Spleen (tissue), 11 donors: ENCODE data around the gene MCM7. TPM values are rescaled to one million over a fixed set of nuclear protein-coding genes. Genes with fewer than 3 reads are reported as not detected.
"Not testable (repeated sequence)": the region's sequence is repeated elsewhere in the genome, so short reads cannot be mapped to it uniquely, and the experiment has no call there.

Experiments
- DNase-seq: peaks from one replicate; pipeline ENCODE4 v3.0.0-alpha.2; 2020
- H3K27ac ChIP-seq, 8 donors: fragments of 200-600 bp; sonication (generic) in 7 of 8; 1 replicate in 4 of 8; 2 replicates in 4 of 8; pipeline versions ENCODE4 v1.5.0 to v1.8.0; 2016 to 2021; ENCODE audit warnings: inconsistent platforms in 4 of 8, mild to moderate bottlenecking in 4 of 8, moderate library complexity in 1 of 8
- H3K27me3 ChIP-seq, 7 donors: fragments of 200-600 bp; sonication (generic) in 6 of 7; replicated peaks in 1 of 7; 1 replicate in 4 of 7; 2 replicates in 3 of 7; pipeline versions ENCODE4 v1.5.0 to v1.8.0; 2016 to 2021; ENCODE audit warnings: inconsistent platforms in 3 of 7, mild to moderate bottlenecking in 1 of 7
- H3K36me3 ChIP-seq, 6 donors: fragments of 200-600 bp; sonication (generic) in 5 of 6; 1 replicate in 4 of 6; 2 replicates in 2 of 6; pipeline versions ENCODE4 v1.5.0 to v1.8.0; 2016 to 2021; ENCODE audit warnings: inconsistent platforms in 2 of 6
- H3K4me1 ChIP-seq, 6 donors: fragments of 200-600 bp; sonication (generic) in 5 of 6; 1 replicate in 3 of 6; 2 replicates in 3 of 6; pipeline versions ENCODE4 v1.5.0 to v1.8.0; 2016 to 2021; ENCODE audit warnings: inconsistent platforms in 3 of 6
- H3K4me3 ChIP-seq, 8 donors: fragments of 200-600 bp; sonication (generic) in 7 of 8; 1 replicate in 4 of 8; 2 replicates in 4 of 8; pipeline versions ENCODE4 v1.5.0 to v1.8.0; 2016 to 2021; ENCODE audit warnings: inconsistent platforms in 4 of 8, mild to moderate bottlenecking in 4 of 8, moderate library complexity in 2 of 8
- H3K9me3 ChIP-seq, 8 donors: fragments of 200-600 bp; sonication (generic) in 7 of 8; 1 replicate in 4 of 8; 2 replicates in 4 of 8; pipeline versions ENCODE4 v1.5.0 to v1.8.0; 2016 to 2021; ENCODE audit warnings: inconsistent platforms in 4 of 8
- CTCF ChIP-seq, 11 experiments: fragments of 200-600 bp in 7 of 11; fragments of 450-650 bp in 4 of 11; sonication (generic) in 4 of 11; IDR thresholded peaks in 8 of 11; conservative IDR thresholded peaks in 3 of 11; 1 replicate in 7 of 11; 2 replicates in 4 of 11; pipeline versions ENCODE4 v1.4.0 to v1.8.0; 2016 to 2021; ENCODE audit warnings: antibody characterized with exemption in 11 of 11, inconsistent platforms in 4 of 11, mild to moderate bottlenecking in 1 of 11
- POLR2A ChIP-seq, 3 donors: fragments of 450-650 bp; IDR thresholded peaks; one replicate each; pipeline ENCODE4 v1.5.1; 2017; ENCODE audit warnings: antibody characterized with exemption in 3 of 3, mild to moderate bottlenecking in 1 of 3
- POLR2AphosphoS5 ChIP-seq, 3 donors: sonication (generic); formaldehyde crosslinking; IDR thresholded peaks; one replicate each; pipeline ENCODE4 v1.5.1; 2017; ENCODE audit warnings: antibody characterized with exemption in 3 of 3
- WGBS, 5 donors: extraction: QIAGEN DNeasy Blood & Tissue Kit in 3 of 5; methylation state at CpG; one replicate each; pipeline versions ENCODE4 v1.1.5 to v1.1.7; 2013 to 2018; 5-methylcytosine and 5-hydroxymethylcytosine counted together
- intact Hi-C: fragments of 100-400 bp; cut with DNase I; formaldehyde crosslinking; loops from one replicate; pipeline ENCODE4 v1.15.0; 2023; ENCODE audit warnings: low total_unique reads
- polyA plus RNA-seq, 3 donors: library from polyadenylated mRNA; stranded (reverse); fragments of 200-250 nt; gene quantifications; one replicate each; pipeline ENCODE4 v1.2.1, GENCODE V29; 2013
- total RNA-seq, 7 donors: library from RNA; depleted of rRNA in 3 of 7; stranded (reverse); fragments of >200 nt in 3 of 7; fragmentation: NEBNext Ultra II Directional in 4 of 7; extraction: Animal tissue kit (Norgen Biotek cat#: 25700) in 4 of 7; gene quantifications; one replicate each; pipeline versions ENCODE4 v1.1.0 to v1.2.1, GENCODE V29; 2016 to 2021
- donor health status: healthy with polysubstance abuse.
- donor health status: DM: no; HTN: no; CAD: no; lungs with moderate emphysema.
- donor health status: DM: no; HTN: no; CAD: no.
- donor health status: Bipolar disorder and iron deficiency.
- donor health status: healthy.
- donor health status: DM: no; HTN: no; CAD: no.
- donor health status: DM: yes; HTN: yes; CAD: no.

The MCM7 gene
- total and polyA plus RNA-seq, 10 donors: 49.5 to 92.7 (median 68.5) TPM

- Histone ChIP-seq H3K27ac (no peak overlapping the region), H3K4me3 (peak overlapping the region in 1 of 8 donors; percentile 31), H3K36me3 (no peaks in the 10 kb centered on the region), H3K4me1 (peaks cover 17 to 47% (median 30%) of the 10 kb centered on the region in 6 donors), H3K27me3 (no peaks in the 10 kb centered on the region), H3K9me3 (no peaks in the 10 kb centered on the region)
- WGBS, 5 donors: 12 to 16% (median 14%) methylated on average over 24 of the region's 24 CpGs
- intact Hi-C loops: loop anchor here (10.0 kb wide), 2 partner anchors 94 to 214 kb away; no protein-coding TSS in a partner anchor
- peak; percentile 94 for DNase-seq
- TF ChIP-seq POLR2A (IDR thresholded peaks at IDR 0.05) (no peak), POLR2AphosphoS5 (IDR thresholded peaks at IDR 0.05) (peak; percentile 34 to 69 (median 56)), CTCF (IDR thresholded peaks at IDR 0.05 in 8 of 11, conservative IDR thresholded peaks at IDR 0.05 in 3 of 11) (peak; percentile 75 to 97 (median 90))
Observed at GRCh38 chr7:100130608-100131453, 29.6 kb upstream of the MCM7 start.

- 88 to 100% (median 97%) methylated on average over 1 of the region's 1 CpG for WGBS, 5 donors
- intact Hi-C loops: loop anchor here (10.0 kb wide), 2 partner anchors 95 to 215 kb away; no protein-coding TSS in a partner anchor
Observed at GRCh38 chr7:100130220-100130607, 29.0 kb upstream of the MCM7 start.

GRCh38 chr7:100128637-100128963 is 27.4 kb upstream of the MCM7 start:
- Histone ChIP-seq H3K4me1 (peaks cover 25 to 70% (median 47%) of the 10 kb centered on the region in 6 donors), H3K27ac (peak overlapping the region in 2 of 8 donors; percentile 91 to 99), H3K4me3 (peak overlapping the region in 1 of 8 donors; percentile 88), H3K27me3 (no peaks in the 10 kb centered on the region), H3K9me3 (no peaks in the 10 kb centered on the region), H3K36me3 (peaks cover 0 to 14% (median 0%) of the 10 kb centered on the region in 6 donors)
- intact Hi-C loops: loop anchor here (5.0 kb wide), 1 partner anchor 46 kb away; the partner anchor contains the start of gene ZNF3
- TF ChIP-seq CTCF (IDR thresholded peaks at IDR 0.05 in 8 of 11, conservative IDR thresholded peaks at IDR 0.05 in 3 of 11) (no peak), POLR2A (IDR thresholded peaks at IDR 0.05) (no peak), POLR2AphosphoS5 (IDR thresholded peaks at IDR 0.05) (no peak)
- 46 to 70% (median 67%) methylated on average over 1 of the region's 1 CpG for WGBS, 5 donors
- no peak for DNase-seq

More at GRCh38 chr7:100130220-100130607, 29.0 kb upstream of the MCM7 start:
- peaks cover 22 to 54% (median 36%) of the 10 kb centered on the region in 6 donors for H3K4me1 ChIP-seq
- not testable (repeated sequence) for DNase-seq, H3K9me3 ChIP-seq, H3K4me3 ChIP-seq, H3K27me3 ChIP-seq, H3K27ac ChIP-seq, H3K36me3 ChIP-seq

- TF ChIP-seq POLR2A (IDR thresholded peaks at IDR 0.05) (no peak), CTCF (IDR thresholded peaks at IDR 0.05 in 8 of 11, conservative IDR thresholded peaks at IDR 0.05 in 3 of 11) (no peak), POLR2AphosphoS5 (IDR thresholded peaks at IDR 0.05) (no peak)
- WGBS, 5 donors: 3 to 5% (median 5%) methylated on average over 27 to 37 of the region's 37 CpGs
- Histone ChIP-seq H3K4me1 (peaks cover 25 to 75% (median 50%) of the 10 kb centered on the region in 6 donors), H3K9me3 (no peaks in the 10 kb centered on the region), H3K36me3 (peaks cover 0 to 19% (median 0%) of the 10 kb centered on the region in 6 donors), H3K27ac (peak overlapping the region; percentile 91 to 99 (median 96)), H3K4me3 (peak overlapping the region; percentile 64 to 89 (median 83)), H3K27me3 (no peaks in the 10 kb centered on the region)
- no peak for DNase-seq
- intact Hi-C loops: loop anchor here (5.0 kb wide), 1 partner anchor 46 kb away; the partner anchor contains the start of gene ZNF3
Observed at GRCh38 chr7:100127866-100128636, 26.9 kb upstream of the MCM7 start.
